Keratinocyte (primary cell): ENCODE results near the gene GAPDHS. TPM values are rescaled to one million over a fixed set of nuclear protein-coding genes. Genes with fewer than 3 reads are reported as not detected.
A peak's percentile ranks its signal among the peaks of the same experiment; 100 is the strongest.

Experiments
- DNase-seq: peaks from one replicate; pipeline ENCODE4 v3.0.0-alpha.2; 2011; ENCODE audit warnings: low read depth, missing footprints, low spot score
- FAIRE-seq: peaks from 2 replicates; lab custom pipeline; 2011; peaks lifted over from hg19 to GRCh38; lab: Jason Lieb, UNC
- H2AFZ ChIP-seq: 2 replicates; pipeline ENCODE4 v1.6.0; 2012; ENCODE audit warnings: low read length, control low read depth, inconsistent platforms; ENCODE audit not compliant: control insufficient read depth
- H3K27ac ChIP-seq: 2 replicates; pipeline ENCODE4 v1.5.1; 2011; ENCODE audit warnings: low read length; ENCODE audit not compliant: control insufficient read depth, insufficient read depth
- H3K27me3 ChIP-seq: 3 replicates; pipeline ENCODE4 v1.6.0; 2011; ENCODE audit warnings: low read length; ENCODE audit not compliant: control insufficient read depth, insufficient read depth; ENCODE audit errors: extremely low read depth
- H3K36me3 ChIP-seq, 2 experiments: 2 replicates in 1 of 2; 3 replicates in 1 of 2; pipeline ENCODE4 v1.5.1; 2011; ENCODE audit warnings: low read length in 2 of 2, mild to moderate bottlenecking in 1 of 2; ENCODE audit not compliant: control insufficient read depth in 2 of 2, insufficient read depth in 2 of 2; ENCODE audit errors: extremely low read depth in 1 of 2
- H3K4me1 ChIP-seq: 3 replicates; pipeline ENCODE4 v1.5.1; 2011; ENCODE audit warnings: low read length; ENCODE audit not compliant: control insufficient read depth, insufficient read depth; ENCODE audit errors: extremely low read depth
- H3K4me2 ChIP-seq: 3 replicates; pipeline ENCODE4 v1.6.0; 2011; ENCODE audit warnings: low read depth, low read length; ENCODE audit not compliant: control insufficient read depth, insufficient read depth; ENCODE audit errors: extremely low read depth
- H3K4me3 ChIP-seq, 3 experiments: fragments of 200-600 bp in 1 of 3; sonication (generic) in 1 of 3; 2 replicates in 2 of 3; 3 replicates in 1 of 3; pipeline ENCODE4 v1.5.1; 2011 to 2016; ENCODE audit warnings: low read length in 3 of 3, mild to moderate bottlenecking in 3 of 3, control low read depth in 2 of 3, inconsistent platforms in 1 of 3, low read depth in 1 of 3, mixed read lengths in 1 of 3, mixed run types in 1 of 3, moderate library complexity in 1 of 3; ENCODE audit not compliant: control insufficient read depth in 2 of 3, insufficient read depth in 2 of 3; ENCODE audit errors: extremely low read depth in 1 of 3
- H3K79me2 ChIP-seq: 2 replicates; pipeline ENCODE4 v1.6.0; 2012; ENCODE audit warnings: low read length; ENCODE audit not compliant: control insufficient read depth, insufficient read depth
- H3K9ac ChIP-seq: 3 replicates; pipeline ENCODE4 v1.6.0; 2011; ENCODE audit warnings: low read length; ENCODE audit not compliant: control insufficient read depth, insufficient read depth; ENCODE audit errors: extremely low read depth
- H3K9me1 ChIP-seq: 3 replicates; pipeline ENCODE4 v1.6.0; 2011; ENCODE audit warnings: low read length; ENCODE audit not compliant: control insufficient read depth, insufficient read depth; ENCODE audit errors: extremely low read depth
- H3K9me3 ChIP-seq: 2 replicates; pipeline ENCODE4 v1.5.1; 2012; ENCODE audit warnings: low read depth, low read length; ENCODE audit not compliant: control insufficient read depth
- H4K20me1 ChIP-seq: 3 replicates; pipeline ENCODE4 v1.6.0; 2011; ENCODE audit warnings: low read length; ENCODE audit not compliant: control insufficient read depth, insufficient read depth; ENCODE audit errors: extremely low read depth
- EZH2 ChIP-seq: IDR thresholded peaks from one replicate; pipeline ENCODE4 v1.6.1; 2012; ENCODE audit warnings: inconsistent platforms, mild to moderate bottlenecking, low read length, moderate library complexity
- dilution Hi-C: fragments of 300-500 bp; cut with MboI; formaldehyde crosslinking; loops from one replicate; pipeline ENCODE4 v1.7.0; 2020; ENCODE audit warnings: low sequenced_read_pairs; ENCODE audit not compliant: extremely low pct_ligation_motif_present
- polyA plus RNA-seq, 5 experiments: library from polyadenylated mRNA; depleted of rRNA in 3 of 5; stranded (reverse) in 3 of 5; stranded (forward) in 1 of 5; unstranded in 1 of 5; fragments of >200 nt; gene quantifications; 1 replicate in 1 of 5; 2 replicates in 3 of 5; 3 replicates in 1 of 5; pipeline versions ENCODE4 v1.2.1 to v1.2.3, GENCODE V29; 2011 to 2012; ENCODE audit warnings: missing spikeins in 2 of 5, low read depth in 1 of 5, low replicate concordance in 1 of 5
- TF ChIP-seq, protein P1 (sequence below), 3 experiments: IDR thresholded peaks in 1 of 3; conservative IDR thresholded peaks in 1 of 3; optimal IDR thresholded peaks in 1 of 3; 2 replicates in 2 of 3; 3 replicates in 1 of 3; pipeline versions ENCODE3 to v1.5.1; 2011; ENCODE audit warnings: low read length in 3 of 3, mild to moderate bottlenecking in 3 of 3, moderate library complexity in 2 of 3, control low read depth in 1 of 3, inconsistent platforms in 1 of 3; ENCODE audit not compliant: insufficient read depth in 2 of 3; ENCODE audit errors: extremely low read depth in 1 of 3

The GAPDHS gene
- polyA plus RNA-seq, 1 donor (not counting 4 experiments of a cell fraction or from before 2014, with no cell fraction given), result 0.08 TPM

DNA sequence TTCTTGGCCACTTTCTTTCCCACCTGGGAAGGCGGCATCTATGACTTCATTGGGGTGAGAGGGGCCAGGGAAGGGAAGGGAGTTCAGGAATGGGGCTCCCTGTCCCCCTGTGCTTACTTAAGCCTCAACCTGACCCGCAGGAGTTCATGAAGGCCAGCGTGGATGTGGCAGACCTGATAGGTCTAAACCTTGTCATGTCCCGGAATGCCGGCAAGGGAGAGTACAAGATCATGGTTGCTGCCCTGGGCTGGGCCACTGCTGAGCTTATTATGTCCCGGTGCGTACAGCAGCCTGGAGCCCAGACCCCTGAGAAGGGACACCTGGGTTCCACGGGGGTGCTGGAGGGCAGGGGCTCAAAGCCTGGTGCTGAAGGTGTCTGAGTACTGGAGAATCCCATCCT lies 13.3 kb downstream of the GAPDHS start:
- dilution Hi-C loops, result no loop called here
- peak overlapping the region; percentile 87 to 96 (median 90) for H3K4me3 ChIP-seq
- no peak overlapping the region for H2AFZ ChIP-seq
- no peaks in the 10 kb centered on the region for H3K9me3 ChIP-seq
- H3K4me2 ChIP-seq, result peak overlapping the region; percentile 98
- DNase-seq (no peak), FAIRE-seq (no peak)
- H3K4me1 ChIP-seq, result peaks cover 15% of the 10 kb centered on the region
- TF ChIP-seq, protein P1, sequence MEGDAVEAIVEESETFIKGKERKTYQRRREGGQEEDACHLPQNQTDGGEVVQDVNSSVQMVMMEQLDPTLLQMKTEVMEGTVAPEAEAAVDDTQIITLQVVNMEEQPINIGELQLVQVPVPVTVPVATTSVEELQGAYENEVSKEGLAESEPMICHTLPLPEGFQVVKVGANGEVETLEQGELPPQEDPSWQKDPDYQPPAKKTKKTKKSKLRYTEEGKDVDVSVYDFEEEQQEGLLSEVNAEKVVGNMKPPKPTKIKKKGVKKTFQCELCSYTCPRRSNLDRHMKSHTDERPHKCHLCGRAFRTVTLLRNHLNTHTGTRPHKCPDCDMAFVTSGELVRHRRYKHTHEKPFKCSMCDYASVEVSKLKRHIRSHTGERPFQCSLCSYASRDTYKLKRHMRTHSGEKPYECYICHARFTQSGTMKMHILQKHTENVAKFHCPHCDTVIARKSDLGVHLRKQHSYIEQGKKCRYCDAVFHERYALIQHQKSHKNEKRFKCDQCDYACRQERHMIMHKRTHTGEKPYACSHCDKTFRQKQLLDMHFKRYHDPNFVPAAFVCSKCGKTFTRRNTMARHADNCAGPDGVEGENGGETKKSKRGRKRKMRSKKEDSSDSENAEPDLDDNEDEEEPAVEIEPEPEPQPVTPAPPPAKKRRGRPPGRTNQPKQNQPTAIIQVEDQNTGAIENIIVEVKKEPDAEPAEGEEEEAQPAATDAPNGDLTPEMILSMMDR (optimal IDR thresholded peaks at IDR 0.05 in 1 of 3, IDR thresholded peaks at IDR 0.05 in 1 of 3, conservative IDR thresholded peaks at IDR 0.05 in 1 of 3; ENCODE audit: extremely low read depth in 1 of 3, insufficient read depth in 2 of 3, low read length in 3 of 3), result no peak
- no peak for TF ChIP-seq EZH2
- H3K9me1 ChIP-seq, result no peaks in the 10 kb centered on the region
- no peaks in the 10 kb centered on the region for H3K27me3 ChIP-seq
- H4K20me1 ChIP-seq, result no peaks in the 10 kb centered on the region
- peaks cover 32% of the 10 kb centered on the region for H3K79me2 ChIP-seq
- peak overlapping the region; percentile 88 for H3K27ac ChIP-seq
- H3K9ac ChIP-seq, result peak overlapping the region; percentile 93
- H3K36me3 ChIP-seq, result peaks cover 11 to 14% of the 10 kb centered on the region in 2 experiments

DNA sequence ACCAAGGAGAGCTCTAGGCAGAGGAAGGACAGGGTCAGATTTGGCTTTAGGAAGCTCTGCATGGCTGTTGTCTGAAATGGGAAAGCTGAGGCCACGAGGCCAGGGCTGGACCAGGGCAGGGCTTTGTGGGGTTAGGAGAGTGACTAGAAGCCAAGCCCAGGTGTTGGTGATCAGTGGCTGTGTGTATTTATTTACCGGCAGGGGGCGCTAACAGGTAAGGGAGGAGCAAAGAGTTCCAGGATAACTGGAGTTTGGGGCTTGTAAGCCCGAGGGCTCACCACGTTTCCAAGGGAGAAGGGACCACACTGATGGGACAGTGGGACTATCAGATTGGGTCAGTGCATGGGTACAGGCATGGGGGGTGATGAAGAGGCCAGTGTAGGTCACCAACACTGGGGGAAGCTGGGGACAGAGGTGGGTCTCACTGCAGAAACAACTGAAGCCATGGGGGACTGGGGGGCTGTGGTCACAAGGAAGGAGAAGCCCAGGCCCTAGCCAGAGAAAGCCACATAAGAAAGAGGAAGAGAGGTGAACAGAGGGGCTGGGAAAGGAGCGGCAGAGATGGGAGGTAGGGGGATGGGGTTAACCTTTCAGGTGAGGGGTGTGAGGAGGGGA lies 16.0 kb downstream of the GAPDHS start:
- H4K20me1 ChIP-seq, result no peaks in the 10 kb centered on the region
- H3K4me1 ChIP-seq, result peaks cover 13% of the 10 kb centered on the region
- DNase-seq (no peak), FAIRE-seq (peak; percentile 57)
- H3K4me2 ChIP-seq, result no peak overlapping the region
- H3K9ac ChIP-seq, result no peak overlapping the region
- H3K36me3 ChIP-seq, result peaks cover 8 to 14% of the 10 kb centered on the region in 2 experiments
- no peaks in the 10 kb centered on the region for H3K9me3 ChIP-seq
- no peaks in the 10 kb centered on the region for H3K9me1 ChIP-seq
- no peak overlapping the region for H2AFZ ChIP-seq
- H3K27ac ChIP-seq, result no peak overlapping the region
- H3K27me3 ChIP-seq, result no peaks in the 10 kb centered on the region
- no peak overlapping the region for H3K4me3 ChIP-seq
- H3K79me2 ChIP-seq, result peaks cover 25% of the 10 kb centered on the region
- no peak for TF ChIP-seq EZH2
- TF ChIP-seq, protein P1 (optimal IDR thresholded peaks at IDR 0.05 in 1 of 3, IDR thresholded peaks at IDR 0.05 in 1 of 3, conservative IDR thresholded peaks at IDR 0.05 in 1 of 3; ENCODE audit: extremely low read depth in 1 of 3, insufficient read depth in 2 of 3, low read length in 3 of 3), result peak; percentile 73 to 82 (median 80)
- dilution Hi-C loops, result no loop called here
